ENCODE results near the gene LEMD2.

DNA sequence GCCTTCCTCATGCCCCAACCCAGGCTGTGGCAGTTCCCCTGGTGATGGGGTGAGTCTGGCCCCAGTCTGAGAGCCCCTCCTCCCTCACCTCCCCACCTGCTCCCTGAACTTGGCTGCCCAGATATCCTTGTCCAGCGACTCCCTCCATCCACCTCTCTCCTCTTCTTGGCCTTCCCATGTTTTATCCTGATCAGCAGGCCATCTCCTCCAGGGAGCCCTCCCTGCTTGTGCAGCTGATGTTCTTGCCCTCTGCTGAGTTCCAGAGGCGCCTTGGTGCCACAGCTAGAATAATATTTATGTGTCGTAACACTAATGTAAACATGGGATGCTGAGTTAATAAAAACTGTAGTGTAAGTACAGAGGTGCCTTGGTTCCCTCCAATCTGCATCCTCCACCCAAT is 31.8 kb downstream of the LEMD2 start:
- TF ChIP-seq, protein P1, sequence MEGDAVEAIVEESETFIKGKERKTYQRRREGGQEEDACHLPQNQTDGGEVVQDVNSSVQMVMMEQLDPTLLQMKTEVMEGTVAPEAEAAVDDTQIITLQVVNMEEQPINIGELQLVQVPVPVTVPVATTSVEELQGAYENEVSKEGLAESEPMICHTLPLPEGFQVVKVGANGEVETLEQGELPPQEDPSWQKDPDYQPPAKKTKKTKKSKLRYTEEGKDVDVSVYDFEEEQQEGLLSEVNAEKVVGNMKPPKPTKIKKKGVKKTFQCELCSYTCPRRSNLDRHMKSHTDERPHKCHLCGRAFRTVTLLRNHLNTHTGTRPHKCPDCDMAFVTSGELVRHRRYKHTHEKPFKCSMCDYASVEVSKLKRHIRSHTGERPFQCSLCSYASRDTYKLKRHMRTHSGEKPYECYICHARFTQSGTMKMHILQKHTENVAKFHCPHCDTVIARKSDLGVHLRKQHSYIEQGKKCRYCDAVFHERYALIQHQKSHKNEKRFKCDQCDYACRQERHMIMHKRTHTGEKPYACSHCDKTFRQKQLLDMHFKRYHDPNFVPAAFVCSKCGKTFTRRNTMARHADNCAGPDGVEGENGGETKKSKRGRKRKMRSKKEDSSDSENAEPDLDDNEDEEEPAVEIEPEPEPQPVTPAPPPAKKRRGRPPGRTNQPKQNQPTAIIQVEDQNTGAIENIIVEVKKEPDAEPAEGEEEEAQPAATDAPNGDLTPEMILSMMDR (conservative IDR thresholded peaks at IDR 0.05 in 1 of 2, IDR thresholded peaks at IDR 0.05 in 1 of 2; ENCODE audit: low read depth in 1 of 2, low read length in 2 of 2): no peak
- TF ChIP-seq EZH2 (IDR thresholded peaks at IDR 0.05; ENCODE audit: low read length, missing control alignments): no peak
